ENCODE results near the gene ERICH6.

The ERICH6 gene

GRCh38 chr3:150612494-150612893 is 91.2 kb downstream of the ERICH6 start:
- DNase-seq: no peak

- no peak for DNase-seq
Observed at GRCh38 chr3:150611666-150612065, 92.1 kb downstream of the ERICH6 start.

GRCh38 chr3:150610785-150611184 is 92.9 kb downstream of the ERICH6 start:
- DNase-seq: no peak

GRCh38 chr3:150609988-150610387 is 93.7 kb downstream of the ERICH6 start:
- no peak for DNase-seq
